PC-9 (cell line): Measurements from ENCODE around the gene RIMS3. TPM values are rescaled to one million over a fixed set of nuclear protein-coding genes. Genes with fewer than 3 reads are reported as not detected.

Experiments
- BruUV-seq: library from RNA; stranded (reverse); fragments of 400-500 nt; replicated peaks from 2 replicates; lab custom pipeline; 2021; lab: Mats Ljungman, UMichigan
- CTCF ChIA-PET: fragments of 300-600 bp; sonication (Branson Sonifier 250); formaldehyde crosslinking; loops from one replicate; lab custom pipeline; 2022; ENCODE audit warnings: antibody characterized with exemption; lab: Charles Lee
- POLR2A ChIA-PET: fragments of 300-600 bp; sonication (Branson Sonifier 250); formaldehyde crosslinking; loops from one replicate; lab custom pipeline; 2022; ENCODE audit warnings: antibody characterized with exemption; ENCODE audit not compliant: unreplicated experiment; lab: Charles Lee
- DNase-seq, 2 experiments: peaks; one replicate each; pipeline versions ENCODE4 v3.0.0 to v3.0.0-alpha.2; 2015 to 2022; ENCODE audit warnings: mixed read lengths in 1 of 2
- H2AFZ ChIP-seq: fragments of 200-600 bp; sonication (generic); 2 replicates; pipeline ENCODE4 v1.8.1; 2017; ENCODE audit warnings: antibody characterized with exemption
- H3F3A ChIP-seq: fragments of 200-600 bp; sonication (generic); 2 replicates; pipeline ENCODE4 v1.8.1; 2017; ENCODE audit warnings: antibody characterized with exemption, mild to moderate bottlenecking, low read depth; ENCODE audit not compliant: insufficient read depth
- H3K27ac ChIP-seq: fragments of 200-600 bp; sonication (generic); 2 replicates; pipeline ENCODE4 v1.6.1; 2016; ENCODE audit warnings: mixed run types
- H3K27me3 ChIP-seq: fragments of 200-600 bp; sonication (generic); 2 replicates; pipeline ENCODE4 v1.6.1; 2016; ENCODE audit warnings: low read depth, mixed run types; ENCODE audit not compliant: insufficient read depth
- H3K36me3 ChIP-seq: fragments of 200-600 bp; sonication (generic); 2 replicates; pipeline ENCODE4 v1.6.1; 2016; ENCODE audit warnings: low read depth, mixed run types
- H3K4me1 ChIP-seq: fragments of 200-600 bp; sonication (generic); replicated peaks from 2 replicates; pipeline ENCODE4 v1.6.1; 2016; ENCODE audit warnings: mixed run types; ENCODE audit not compliant: insufficient read depth
- H3K4me2 ChIP-seq: fragments of 200-600 bp; sonication (generic); 2 replicates; pipeline ENCODE4 v1.6.1; 2017; ENCODE audit warnings: mixed run types
- H3K4me3 ChIP-seq: fragments of 200-600 bp; sonication (generic); 2 replicates; pipeline ENCODE4 v1.6.1; 2016; ENCODE audit warnings: mixed run types
- H3K79me2 ChIP-seq: fragments of 200-600 bp; sonication (generic); 2 replicates; pipeline ENCODE4 v1.6.1; 2017; ENCODE audit warnings: low read depth, mixed run types
- H3K9me2 ChIP-seq: fragments of 200-600 bp; sonication (generic); 2 replicates; pipeline ENCODE4 v1.8.1; 2017; ENCODE audit warnings: mild to moderate bottlenecking; ENCODE audit not compliant: insufficient read depth
- H3K9me3 ChIP-seq: fragments of 200-600 bp; sonication (generic); 2 replicates; pipeline ENCODE4 v1.8.1; 2016; ENCODE audit warnings: low read depth; ENCODE audit not compliant: insufficient read depth
- H4K20me1 ChIP-seq: fragments of 200-600 bp; sonication (generic); 2 replicates; pipeline ENCODE4 v1.8.1; 2017; ENCODE audit not compliant: insufficient read depth
- CTCF ChIP-seq: fragments of 200-600 bp; sonication (generic); conservative IDR thresholded peaks from 2 replicates; pipeline ENCODE4 v1.6.1; 2017; ENCODE audit warnings: mixed run types, antibody characterized with exemption, mild to moderate bottlenecking, moderate library complexity
- EZH2 ChIP-seq: fragments of 200-600 bp; sonication (generic); IDR thresholded peaks from 2 replicates; pipeline ENCODE4 v1.8.0; 2017; ENCODE audit warnings: antibody characterized with exemption, low read depth
- intact Hi-C: fragments of 100-400 bp; cut with micrococcal nuclease; formaldehyde crosslinking; loops from one replicate; pipeline ENCODE4 v1.10.0; 2022; ENCODE audit not compliant: unreplicated experiment
- total RNA-seq: library from RNA; stranded (reverse); gene quantifications from 2 replicates; pipeline ENCODE4 v1.2.3, GENCODE V29; 2021

RIMS3 gene
- total RNA-seq, 1 experiment from 2014 or later, result 12.9 TPM

- POLR2A ChIA-PET, result no interaction called here
- H3K4me1 ChIP-seq, result peaks cover 7% of the 10 kb centered on the region; the same call in 1 of the 2 replicates
- no peak for TF ChIP-seq EZH2
- TF ChIP-seq CTCF, result no peak
- H3F3A ChIP-seq, result no peaks in the 10 kb centered on the region
- no peak overlapping the region for H3K4me3 ChIP-seq
- BruUV-seq, result no TSS peak
- no peak for DNase-seq
- intact Hi-C loops, result no loop called here
- H3K36me3 ChIP-seq, result 0 out of 2 replicates have a peak, but pooled peaks cover 1% of the 10 kb centered on the region
- H2AFZ ChIP-seq, result no peak overlapping the region
- H3K27ac ChIP-seq, result no peak overlapping the region
- H3K4me2 ChIP-seq, result no peak overlapping the region
- no peaks in the 10 kb centered on the region for H3K27me3 ChIP-seq
- no peaks in the 10 kb centered on the region for H3K9me2 ChIP-seq
- H3K79me2 ChIP-seq, result peaks cover 98% of the 10 kb centered on the region
- CTCF ChIA-PET, result interaction anchor here (0.9 kb wide), 1 partner anchor 148 kb away, joined by 3 read pairs; no protein-coding TSS in a partner anchor
- 0 out of 2 replicates have a peak, but pooled peaks cover 7% of the 10 kb centered on the region for H4K20me1 ChIP-seq
- H3K9me3 ChIP-seq, result no peaks in the 10 kb centered on the region
These were observed 36.2 kb upstream of the RIMS3 start for GRCh38 chr1:40701684-40702083.

GRCh38 chr1:40699787-40700186 lies 34.3 kb upstream of the RIMS3 start:
- H2AFZ ChIP-seq, result no peak overlapping the region

DNA sequence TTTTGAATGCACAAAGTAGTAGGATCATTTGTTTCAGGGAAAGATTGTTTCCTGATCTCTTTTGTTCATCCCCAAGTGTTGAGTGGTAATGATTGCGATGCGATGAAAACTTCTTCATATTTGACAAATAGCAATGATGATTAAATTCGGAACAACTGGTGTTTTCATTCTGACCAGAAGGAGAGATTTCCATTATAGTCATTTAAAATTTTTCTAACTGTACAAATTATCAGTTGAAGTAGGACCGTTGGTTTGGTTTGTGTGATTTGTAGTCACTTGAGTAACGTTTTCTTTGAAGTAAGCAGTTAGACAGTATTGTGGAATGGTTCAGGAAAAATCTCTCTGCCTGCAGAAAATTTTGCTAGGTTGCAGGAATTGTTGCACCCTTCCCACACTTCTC lies 32.0 kb upstream of the RIMS3 start:
- Histone ChIP-seq H2AFZ (no peak overlapping the region), H3K4me1 (peaks cover 15% of the 10 kb centered on the region), H3F3A (no peaks in the 10 kb centered on the region), H3K9me3 (no peaks in the 10 kb centered on the region), H3K4me3 (no peak overlapping the region), H3K9me2 (no peaks in the 10 kb centered on the region), H3K27me3 (no peaks in the 10 kb centered on the region), H3K4me2 (no peak overlapping the region), H3K36me3 (0 out of 2 replicates have a peak, but pooled peaks cover 7% of the 10 kb centered on the region), H4K20me1 (0 out of 2 replicates have a peak, but pooled peaks cover 7% of the 10 kb centered on the region), H3K79me2 (peaks cover 100% of the 10 kb centered on the region), H3K27ac (no peak overlapping the region)
- no TSS peak for BruUV-seq
- intact Hi-C loops, result no loop called here
- ChIA-PET CTCF (no interaction called here), POLR2A (no interaction called here)
- no peak for TF ChIP-seq EZH2
- no peak for DNase-seq

More at GRCh38 chr1:40699787-40700186, 34.3 kb upstream of the RIMS3 start:
- intact Hi-C loops, result no loop called here
- CTCF ChIA-PET, result no interaction called here
- no peaks in the 10 kb centered on the region for H3K27me3 ChIP-seq
- H3K9me3 ChIP-seq, result no peaks in the 10 kb centered on the region
- no peak overlapping the region for H3K4me3 ChIP-seq
- no peak overlapping the region for H3K27ac ChIP-seq
- POLR2A ChIA-PET, result no interaction called here
- peaks cover 100% of the 10 kb centered on the region for H3K79me2 ChIP-seq
- 0 out of 2 replicates have a peak, but pooled peaks cover 7% of the 10 kb centered on the region for H4K20me1 ChIP-seq
- no peak for DNase-seq
- H3F3A ChIP-seq, result no peaks in the 10 kb centered on the region
- no TSS peak for BruUV-seq
- H3K9me2 ChIP-seq, result no peaks in the 10 kb centered on the region
- peaks cover 7% of the 10 kb centered on the region; the same call in 1 of the 2 replicates for H3K4me1 ChIP-seq
- 0 out of 2 replicates have a peak, but pooled peaks cover 7% of the 10 kb centered on the region for H3K36me3 ChIP-seq
- no peak overlapping the region for H3K4me2 ChIP-seq
- TF ChIP-seq EZH2, result no peak
- no peak for TF ChIP-seq CTCF
